Measurements from ENCODE around the gene CA12. TPM values are rescaled to one million over a fixed set of nuclear protein-coding genes. Genes with fewer than 3 reads are reported as not detected.
A peak's percentile ranks its signal among the peaks of the same experiment; 100 is the strongest.

The CA12 gene
- total and polyA plus RNA-seq, 2 of the 8 experiments (the other 6 are each of a cell fraction or from before 2014, with no cell fraction given), result 4.7 to 4.9 TPM

- TF ChIP-seq RAD21 (IDR thresholded peaks at IDR 0.05 in 1 of 2, conservative IDR thresholded peaks at IDR 0.05 in 1 of 2; ENCODE audit: low read depth in 2 of 2, low read length in 2 of 2) (peak in 1 of 2 experiments; percentile 17; a peak in 2 of 4 replicates), BCL11A (IDR thresholded peaks at IDR 0.05; ENCODE audit: low read depth in 2 of 2, low read length in 2 of 2) (no peak), SUZ12 (IDR thresholded peaks at IDR 0.05; ENCODE audit: low read length) (no peak), POU5F1 (IDR thresholded peaks at IDR 0.05; ENCODE audit: low read depth, low read length) (0 out of 2 replicates have a peak, but pooled peaks have one; percentile 40), HDAC2 (IDR thresholded peaks at IDR 0.05; ENCODE audit: borderline replicate concordance in 1 of 2, low read depth in 2 of 2, low read length in 2 of 2) (no peak), EZH2 (IDR thresholded peaks at IDR 0.05; ENCODE audit: low read depth, low read length, severe bottlenecking) (no peak), ZNF274 (IDR thresholded peaks at IDR 0.05; ENCODE audit: borderline replicate concordance, extremely low read depth, low read length) (no peak), NANOG (IDR thresholded peaks at IDR 0.05; ENCODE audit: insufficient read depth, low read depth, low read length, poor library complexity, severe bottlenecking) (no peak), BRCA1 (IDR thresholded peaks at IDR 0.05; ENCODE audit: low read depth, low read length) (no peak), CTCF (IDR thresholded peaks at IDR 0.05; ENCODE audit: control extremely low read depth in 1 of 3, insufficient read depth in 1 of 3, low read depth in 1 of 3, low read length in 3 of 3) (peak in 1 of 3 experiments; percentile 19; a peak in 1 of 4 replicates), TAF1 (IDR thresholded peaks at IDR 0.05; ENCODE audit: low read depth, low read length) (no peak), RXRA (IDR thresholded peaks at IDR 0.05; ENCODE audit: insufficient read depth, low read depth, low read length) (no peak), ASH2L (IDR thresholded peaks at IDR 0.05; ENCODE audit: low read length) (no peak)
Measured at GRCh38 chr15:63396152-63396928, 14.7 kb upstream of the CA12 start (continued).
